GM18907 (cell line): ENCODE results near the gene MAP3K10.
"Not testable (repeated sequence)": the region's sequence is repeated elsewhere in the genome, so short reads cannot be mapped to it uniquely, and the experiment has no call there.

Experiments
- ATAC-seq: cut with Tn5 transposase; IDR thresholded peaks from one replicate; pipeline ENCODE4 v1.9.1; 2021; ENCODE audit warnings: mild to moderate bottlenecking, moderate library complexity; ENCODE audit not compliant: unreplicated experiment

Gene MAP3K10

GRCh38 chr19:40190891-40191835, at the start of gene MAP3K10:
MAP3K10 (plus strand) TSS chr19:40191426; CDS start chr19:40192032, 606 bp downstream.
- peak; percentile 73 for ATAC-seq

GRCh38 chr19:40141551-40141950, 49.7 kb upstream of the MAP3K10 start:
- no peak for ATAC-seq

DNA sequence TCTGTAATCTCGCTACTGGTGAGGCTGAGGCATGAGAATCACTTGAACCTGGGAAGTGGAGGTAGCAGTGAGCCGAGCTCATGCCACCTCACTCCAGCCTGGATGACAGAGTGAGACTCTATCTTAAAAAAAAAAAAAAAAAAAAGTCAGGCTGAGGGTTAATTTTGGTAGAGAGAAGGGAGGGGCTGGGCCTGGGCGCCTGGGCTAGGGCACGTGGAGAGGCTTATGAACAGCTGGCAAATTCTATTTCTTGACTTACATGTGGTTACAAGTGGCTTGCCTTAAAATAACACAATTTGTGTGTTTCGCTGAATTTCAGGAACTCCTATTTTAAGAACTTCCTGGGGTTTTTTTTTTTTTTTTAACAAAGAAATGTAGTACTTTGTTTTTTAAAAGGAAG, 47.6 kb upstream of the MAP3K10 start:
- ATAC-seq, result peak; percentile 57

DNA sequence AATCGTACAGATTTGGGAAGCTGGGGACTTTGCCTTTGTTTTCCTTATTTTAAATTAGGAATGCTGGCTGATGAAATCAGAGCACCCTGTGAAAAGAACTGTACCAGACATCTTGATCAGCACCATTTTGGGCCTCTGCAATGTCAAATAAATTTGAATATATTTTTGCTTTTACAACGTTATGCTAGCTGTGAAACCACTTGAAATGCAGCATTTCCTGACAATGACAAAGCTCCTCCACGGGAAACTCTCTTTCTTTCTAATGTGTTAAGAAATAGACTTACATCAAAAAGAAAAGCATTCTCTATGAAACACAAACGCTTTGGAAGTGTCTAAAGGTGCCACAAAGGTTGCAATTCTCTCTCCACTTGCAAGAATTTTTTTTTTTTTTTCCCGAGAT, 47.1 kb upstream of the MAP3K10 start:
- ATAC-seq, result no peak

DNA sequence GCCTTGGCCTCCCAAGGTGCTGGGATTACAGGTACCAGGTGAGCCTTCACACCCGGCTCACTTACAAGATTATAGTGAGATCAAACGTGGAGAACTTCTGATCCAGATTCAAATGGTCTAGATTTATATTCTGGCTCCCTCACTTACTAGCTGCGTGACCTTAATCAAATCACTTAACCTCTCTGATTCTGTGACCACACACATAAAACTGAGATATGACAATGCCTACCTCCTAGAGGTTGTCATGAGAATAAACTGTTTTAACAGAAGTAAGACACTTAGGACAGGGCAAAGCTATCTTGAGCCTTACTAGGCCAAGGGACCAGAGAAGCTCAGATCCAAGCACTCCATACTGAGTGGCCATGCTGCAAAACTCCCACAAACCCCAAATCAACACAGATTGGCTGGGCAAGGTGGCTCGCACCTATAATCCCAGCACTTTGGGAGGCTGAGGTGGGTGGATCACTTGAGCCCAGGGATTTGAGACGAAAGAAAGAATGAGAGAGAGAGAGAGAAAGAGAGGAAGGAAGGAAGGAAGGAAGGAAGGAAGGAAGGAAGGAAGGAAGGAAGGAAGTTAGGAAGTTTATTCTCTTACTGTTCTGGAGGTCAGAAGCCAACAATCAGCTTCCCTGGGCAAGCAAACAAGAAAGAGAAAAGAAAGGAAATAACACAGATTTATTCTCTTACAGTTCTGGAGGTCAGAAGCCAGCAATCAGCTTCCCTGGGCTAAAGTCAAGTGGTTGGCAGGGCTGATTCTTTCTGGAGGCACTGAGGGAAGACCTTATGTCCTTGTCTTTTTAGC, 46.1 kb upstream of the MAP3K10 start:
- ATAC-seq, result no peak

- not testable (repeated sequence) for ATAC-seq
Measured at GRCh38 chr19:40145749-40146029, 45.5 kb upstream of the MAP3K10 start.

DNA sequence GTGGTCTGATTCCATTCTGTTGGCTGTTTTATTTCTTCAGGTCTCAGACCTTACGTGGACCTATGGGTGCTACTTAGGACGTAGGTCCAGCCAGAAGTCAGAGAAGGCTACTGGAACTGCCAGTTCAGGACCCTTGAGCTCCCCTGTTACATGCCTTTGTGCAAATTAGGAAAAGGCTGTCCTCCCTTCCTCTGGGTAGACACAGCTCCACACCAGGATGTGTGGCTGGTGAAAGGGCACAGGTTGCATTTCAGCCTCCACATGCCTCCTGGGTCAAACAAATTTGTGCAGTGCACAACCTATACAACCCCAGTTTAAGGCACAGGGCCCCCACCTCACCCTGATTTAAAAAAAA, 43.9 kb upstream of the MAP3K10 start:
- no peak for ATAC-seq

DNA sequence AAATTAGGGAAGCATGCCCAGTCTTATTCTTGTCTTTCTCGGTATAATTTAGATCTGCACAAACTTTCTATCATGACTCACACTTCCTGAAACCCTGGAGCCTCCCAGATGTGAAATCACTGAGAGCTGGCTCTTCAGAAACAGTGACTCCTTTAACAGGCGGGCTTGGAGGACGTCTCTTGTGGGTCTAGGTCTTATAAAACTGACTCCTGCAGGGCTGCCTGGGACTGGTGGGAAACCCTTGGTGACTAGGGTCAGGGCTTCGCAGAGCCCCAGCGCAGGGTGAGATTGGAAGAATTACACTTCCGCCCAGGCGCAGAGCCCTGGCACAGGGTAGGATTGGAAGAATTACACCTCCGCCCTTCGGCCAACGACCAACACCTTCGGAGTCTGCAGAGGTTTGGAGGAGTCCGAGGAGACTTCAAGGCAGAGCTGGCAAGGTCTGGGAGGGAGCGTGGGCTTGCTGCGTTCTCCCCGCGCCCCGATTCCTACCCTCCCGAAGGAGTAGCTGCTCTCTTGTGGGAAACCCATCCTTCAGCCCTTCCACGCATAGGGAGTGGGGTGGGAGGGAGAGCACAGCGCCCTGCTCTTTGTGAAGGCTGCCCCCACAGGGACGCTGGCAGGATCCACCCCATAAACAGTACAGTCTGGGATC, 43.4 kb upstream of the MAP3K10 start:
- ATAC-seq, result no peak

- no peak for ATAC-seq
Measured at GRCh38 chr19:40149501-40149900, 41.7 kb upstream of the MAP3K10 start.

- ATAC-seq, result no peak
Measured at GRCh38 chr19:40150170-40150569, 41.1 kb upstream of the MAP3K10 start.

DNA sequence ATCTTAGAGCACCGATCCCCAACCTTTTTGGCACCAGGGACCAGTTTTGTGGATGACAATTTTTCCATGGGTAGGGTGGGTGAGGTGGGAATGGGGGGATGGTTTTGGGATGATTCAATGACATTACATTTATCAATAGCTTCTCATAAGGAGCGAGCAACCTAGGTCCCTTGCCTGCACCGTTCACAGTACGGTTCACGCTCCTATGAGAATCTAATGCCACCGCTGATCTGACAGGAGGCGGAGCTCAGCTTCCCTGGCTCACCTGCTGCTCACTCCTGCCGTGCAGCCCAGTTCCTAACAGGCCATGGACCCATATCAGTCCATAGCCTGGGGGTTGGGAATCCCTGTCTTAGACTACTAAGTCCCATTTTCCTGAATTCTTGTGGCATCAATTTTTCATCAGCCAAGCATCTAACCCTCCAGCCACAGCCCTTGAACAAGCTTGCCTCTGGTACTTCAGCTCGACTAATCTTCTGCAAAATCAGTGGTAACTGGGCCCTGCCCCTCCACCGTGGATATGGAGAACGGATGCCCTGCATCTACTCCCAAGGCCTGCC, 37.0 kb upstream of the MAP3K10 start:
- ATAC-seq, result no peak

DNA sequence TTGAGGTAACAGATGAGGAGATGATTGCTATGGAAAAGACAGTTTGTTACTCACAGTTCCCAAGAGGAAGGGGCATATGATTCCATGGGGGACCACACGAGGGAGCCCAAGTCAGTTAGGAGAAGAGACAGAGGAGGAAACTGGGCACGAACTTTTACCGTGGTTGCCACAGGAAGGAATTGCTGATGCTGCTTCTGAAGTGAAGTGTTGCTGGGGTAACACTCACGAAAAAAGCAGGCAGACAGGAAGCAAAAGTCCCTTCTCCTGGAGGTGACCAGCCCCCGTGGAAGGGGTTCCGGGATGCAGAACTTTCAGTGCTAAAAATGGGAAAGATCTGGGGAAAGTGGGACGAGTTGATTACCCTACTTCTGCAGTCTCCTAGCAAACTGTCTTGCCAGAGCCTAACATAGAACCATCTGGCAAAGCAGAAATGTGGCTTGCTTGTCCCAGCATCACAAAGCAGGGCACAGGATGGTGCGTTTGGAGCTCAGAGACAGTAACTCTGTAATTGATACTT, 35.4 kb upstream of the MAP3K10 start:
- ATAC-seq, result no peak

GRCh38 chr19:40157059-40157458, 34.2 kb upstream of the MAP3K10 start:
- ATAC-seq, result no peak

GRCh38 chr19:40159744-40160143, 31.5 kb upstream of the MAP3K10 start:
- no peak for ATAC-seq

DNA sequence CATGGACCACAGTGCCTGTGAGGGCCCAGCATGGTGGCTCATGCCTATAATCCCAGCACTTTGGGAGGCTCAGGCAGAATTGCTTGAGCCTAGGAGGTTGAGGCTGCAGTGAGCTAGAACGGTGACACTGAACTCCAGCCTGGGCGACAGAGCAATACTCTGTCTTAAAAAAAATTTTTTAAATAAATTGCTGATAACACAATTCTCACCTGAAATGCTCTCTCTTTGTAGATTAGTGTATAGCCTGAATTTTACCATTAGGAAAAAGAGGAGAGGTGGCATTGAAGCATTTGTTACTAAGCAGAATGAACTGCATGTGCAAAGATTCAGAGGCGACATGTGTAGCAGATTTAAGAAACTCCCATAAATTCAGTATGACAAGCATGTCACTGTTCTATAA, 29.1 kb upstream of the MAP3K10 start:
- no peak for ATAC-seq

DNA sequence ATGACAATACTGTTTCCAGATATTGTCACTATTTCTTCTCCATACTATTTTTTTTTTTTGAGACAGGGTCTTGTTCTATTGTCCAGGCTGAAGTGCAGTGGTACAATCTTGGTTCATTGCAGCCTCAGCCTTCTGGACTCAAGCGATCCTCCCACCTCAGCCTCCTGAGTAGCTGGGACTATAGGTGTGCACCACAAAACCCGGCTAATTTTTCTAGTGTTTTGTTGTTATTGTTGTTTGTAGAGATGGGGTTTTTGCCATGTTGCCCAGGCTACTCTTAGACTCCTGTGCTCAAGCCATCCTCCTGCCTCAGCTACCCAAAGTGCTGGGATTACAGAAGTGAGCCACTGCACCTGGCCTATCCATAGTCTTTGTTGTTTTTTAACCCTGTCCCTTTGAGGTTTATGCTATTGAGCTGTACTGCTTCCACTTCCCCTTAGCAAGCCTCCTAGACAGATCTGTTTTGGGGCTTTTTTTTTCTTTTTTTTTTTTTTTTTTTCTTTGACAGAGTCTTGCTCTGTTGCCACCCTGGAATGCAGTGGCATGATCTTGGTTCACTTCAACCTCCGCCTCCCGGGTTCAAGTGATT, 27.6 kb upstream of the MAP3K10 start:
- no peak for ATAC-seq

DNA sequence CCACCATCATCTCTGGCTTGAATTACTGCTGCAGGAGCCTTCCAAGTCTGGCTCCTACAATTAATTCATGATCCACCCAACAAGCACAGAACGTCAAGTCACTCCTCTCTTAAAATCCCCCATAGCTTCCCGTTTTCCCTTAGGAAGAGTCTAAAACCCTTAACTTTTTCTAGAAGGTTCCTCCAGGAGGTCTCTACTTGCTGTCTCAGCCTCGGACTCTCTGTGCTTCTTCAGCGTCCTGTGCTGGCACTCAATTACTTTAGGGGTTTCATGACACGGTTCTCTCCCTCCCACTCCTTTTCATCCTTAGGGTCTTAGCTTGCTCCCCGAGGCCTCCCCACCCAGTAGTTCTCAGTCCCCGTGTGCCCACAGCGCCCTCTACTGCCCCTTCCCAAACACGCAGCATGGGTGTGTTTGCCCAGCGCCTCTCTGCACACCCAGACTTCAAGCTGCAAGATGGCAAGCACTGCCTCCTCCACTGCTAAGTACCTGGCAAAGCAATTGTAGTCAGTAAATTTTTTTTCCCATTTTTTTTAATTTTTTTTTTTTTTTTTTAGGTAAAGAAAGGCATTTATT, 25.8 kb upstream of the MAP3K10 start:
- peak; percentile 41 for ATAC-seq

DNA sequence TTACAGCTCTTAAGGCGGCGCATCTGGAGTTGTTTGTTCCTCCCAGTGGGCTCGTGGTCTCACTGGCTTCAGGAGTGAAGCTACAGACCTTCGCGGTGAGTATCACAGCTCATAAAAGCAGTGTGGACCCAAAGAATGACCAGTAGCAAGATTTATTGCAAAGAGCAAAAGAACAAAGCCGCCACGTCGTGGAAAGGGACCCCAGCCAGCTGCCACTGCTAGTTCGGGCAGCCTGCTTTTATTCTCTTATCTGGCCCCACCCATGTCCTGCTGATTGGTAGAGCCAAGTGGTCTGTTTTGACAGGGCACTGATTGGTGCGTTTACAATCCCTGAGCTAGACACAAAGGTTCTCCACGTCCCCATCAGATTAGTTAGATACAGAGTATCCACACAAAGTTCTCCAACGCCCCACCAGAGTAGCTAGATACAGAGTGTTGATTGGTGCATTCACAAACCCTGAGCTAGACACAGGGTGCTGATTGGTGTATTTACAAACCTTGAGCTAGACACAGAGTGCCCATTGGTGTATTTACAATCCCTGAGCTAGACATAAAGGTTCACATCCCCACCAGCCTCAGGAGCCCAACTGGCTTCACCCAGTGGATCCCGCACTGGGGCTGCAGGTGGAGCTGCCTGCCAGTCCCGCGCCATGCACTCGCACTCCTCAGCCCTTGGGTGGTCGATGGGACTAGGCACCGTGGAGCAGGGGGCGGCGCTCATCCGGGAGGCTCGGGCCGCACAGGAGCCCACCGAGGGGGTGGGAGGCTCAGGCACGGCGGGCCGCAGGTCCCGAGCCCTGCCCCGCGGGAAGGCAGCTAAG, 21.5 kb upstream of the MAP3K10 start:
- not testable (repeated sequence) for ATAC-seq

DNA sequence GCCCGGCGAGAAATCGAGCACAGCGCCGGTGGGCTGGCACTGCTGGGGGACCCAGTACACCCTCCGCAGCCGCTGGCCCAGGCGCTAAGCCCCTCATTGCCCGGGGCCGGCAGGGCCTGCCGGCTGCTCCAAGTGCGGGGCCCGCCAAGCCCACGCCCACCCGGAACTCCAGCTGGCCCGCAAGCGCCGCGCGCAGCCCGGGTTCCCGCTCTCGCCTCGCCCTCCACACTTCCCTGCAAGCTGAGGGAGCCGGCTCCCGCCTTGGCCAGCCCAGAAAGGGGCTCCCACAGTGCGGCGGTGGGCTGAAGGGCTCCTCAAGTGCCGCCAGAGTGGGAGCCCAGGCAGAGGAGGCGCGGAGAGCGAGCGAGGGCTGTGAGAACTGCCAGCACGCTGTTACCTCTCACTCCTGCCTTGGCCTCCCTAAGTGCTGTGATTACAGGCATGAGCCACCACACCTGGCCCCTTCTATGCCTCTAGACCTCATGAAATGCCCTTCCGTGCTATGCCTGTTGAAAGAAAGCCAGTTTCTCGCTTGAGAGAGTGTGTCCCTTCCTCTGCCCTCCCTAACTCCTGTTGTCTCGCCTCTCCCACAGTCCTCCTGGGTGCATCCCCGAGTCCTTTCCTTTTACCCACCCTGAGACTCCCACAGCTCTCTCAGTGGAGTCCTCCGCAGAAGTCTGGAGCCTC, 20.8 kb upstream of the MAP3K10 start:
- not testable (repeated sequence) for ATAC-seq
